ENCODE results near the gene GPT2.

Gene GPT2

GRCh38 chr16:46973996-46974324 is 89.8 kb downstream of the GPT2 start:
- no peaks in the 10 kb centered on the region for H3K27me3 ChIP-seq (ENCODE audit: control insufficient read depth in 1 of 2, insufficient read depth in 1 of 2, low read length in 2 of 2)
- 5% methylated on average over 9 of the region's 14 CpGs for WGBS

GRCh38 chr16:46974352-46974751 is 90.2 kb downstream of the GPT2 start:
- peaks cover 3% of the 10 kb centered on the region for H3K4me1 ChIP-seq (ENCODE audit: control insufficient read depth, insufficient read depth, low read depth, low read length)

More at GRCh38 chr16:46973996-46974324, 89.8 kb downstream of the GPT2 start:
- Histone ChIP-seq H2AFZ (ENCODE audit: low read depth, low read length) (peak overlapping the region; percentile 66), H3K14ac (ENCODE audit: low read length in 2 of 2) (no peak overlapping the region), H2BK15ac (ENCODE audit: low read depth, poor library complexity, severe bottlenecking) (no peak overlapping the region), H3K27ac (ENCODE audit: low read length, poor library complexity, severe bottlenecking) (peak overlapping the region; percentile 81), H2BK12ac (ENCODE audit: low read length in 2 of 2) (no peak overlapping the region), H3K23ac (ENCODE audit: low read length in 2 of 2) (no peak overlapping the region), H2BK5ac (ENCODE audit: low read depth, low read length, poor library complexity, severe bottlenecking) (no peak overlapping the region), H3K9ac (ENCODE audit: low read length) (peak overlapping the region; percentile 97), H3K4ac (ENCODE audit: low read depth in 1 of 2, low read length in 2 of 2) (no peak overlapping the region), H4K8ac (ENCODE audit: low read length) (peak overlapping the region; percentile 95), H4K91ac (ENCODE audit: low read length) (no peak overlapping the region), H3K9me3 (ENCODE audit: control insufficient read depth, low read length) (no peaks in the 10 kb centered on the region), H3K18ac (ENCODE audit: low read depth in 1 of 2, low read length in 2 of 2) (peak overlapping the region; percentile 4 to 71), H3K4me3 (ENCODE audit: insufficient read depth in 1 of 2, low read depth in 1 of 2, low read length in 2 of 2) (peak overlapping the region; percentile 54 to 95), H3K4me1 (ENCODE audit: control insufficient read depth, insufficient read depth, low read depth, low read length) (peaks cover 3% of the 10 kb centered on the region), H3K79me1 (replicated peaks; ENCODE audit: low read length, poor library complexity, severe bottlenecking) (peaks cover 2% of the 10 kb centered on the region), H2AK5ac (ENCODE audit: low read length, severe bottlenecking) (no peak overlapping the region), H3K36me3 (ENCODE audit: control insufficient read depth in 1 of 2, insufficient read depth in 2 of 2, low read depth in 1 of 2, low read length in 2 of 2) (peaks cover 0 to 23% of the 10 kb centered on the region in 2 experiments), H3K4me2 (ENCODE audit: low read length, poor library complexity, severe bottlenecking) (peak overlapping the region; percentile 53), H2BK120ac (ENCODE audit: low read depth, low read length) (no peak overlapping the region)
- DNase-seq, result no peak

GRCh38 chr16:46975165-46975564 is 91.0 kb downstream of the GPT2 start:
- no peak overlapping the region for H2BK120ac ChIP-seq (ENCODE audit: low read depth, low read length)

More at GRCh38 chr16:46974352-46974751, 90.2 kb downstream of the GPT2 start:
- no peak overlapping the region for H2BK15ac ChIP-seq (ENCODE audit: low read depth, poor library complexity, severe bottlenecking)
- H3K27me3 ChIP-seq (ENCODE audit: control insufficient read depth in 1 of 2, insufficient read depth in 1 of 2, low read length in 2 of 2), result no peaks in the 10 kb centered on the region
- H2BK120ac ChIP-seq (ENCODE audit: low read depth, low read length), result no peak overlapping the region
- H3K9me3 ChIP-seq (ENCODE audit: control insufficient read depth, low read length), result no peaks in the 10 kb centered on the region
- H2AK5ac ChIP-seq (ENCODE audit: low read length, severe bottlenecking), result no peak overlapping the region
- no peak overlapping the region for H3K27ac ChIP-seq (ENCODE audit: low read length, poor library complexity, severe bottlenecking)
- 82% methylated on average over 6 of the region's 6 CpGs for WGBS
- peaks cover 0 to 19% of the 10 kb centered on the region in 2 experiments for H3K36me3 ChIP-seq (ENCODE audit: control insufficient read depth in 1 of 2, insufficient read depth in 2 of 2, low read depth in 1 of 2, low read length in 2 of 2)
- H3K14ac ChIP-seq (ENCODE audit: low read length in 2 of 2), result no peak overlapping the region
- H4K91ac ChIP-seq (ENCODE audit: low read length), result no peak overlapping the region
- no peak overlapping the region for H2AFZ ChIP-seq (ENCODE audit: low read depth, low read length)
- H3K4ac ChIP-seq (ENCODE audit: low read depth in 1 of 2, low read length in 2 of 2), result no peak overlapping the region
- H3K23ac ChIP-seq (ENCODE audit: low read length in 2 of 2), result no peak overlapping the region
- peaks cover 2% of the 10 kb centered on the region for H3K79me1 ChIP-seq (replicated peaks; ENCODE audit: low read length, poor library complexity, severe bottlenecking)
- no peak overlapping the region for H2BK12ac ChIP-seq (ENCODE audit: low read length in 2 of 2)
- no peak overlapping the region for H2BK5ac ChIP-seq (ENCODE audit: low read depth, low read length, poor library complexity, severe bottlenecking)
- H3K9ac ChIP-seq (ENCODE audit: low read length), result peak overlapping the region; percentile 97
- peak; percentile 22 for DNase-seq
- H3K4me2 ChIP-seq (ENCODE audit: low read length, poor library complexity, severe bottlenecking), result peak overlapping the region; percentile 3
- H3K4me3 ChIP-seq (ENCODE audit: insufficient read depth in 1 of 2, low read depth in 1 of 2, low read length in 2 of 2), result peak overlapping the region in 1 of 2 experiments; percentile 95
- no peak overlapping the region for H4K8ac ChIP-seq (ENCODE audit: low read length)
- H3K18ac ChIP-seq (ENCODE audit: low read depth in 1 of 2, low read length in 2 of 2), result no peak overlapping the region

GRCh38 chr16:46975908-46976470 is 91.8 kb downstream of the GPT2 start:
- no peak overlapping the region for H3K14ac ChIP-seq (ENCODE audit: low read length in 2 of 2)
- no peak overlapping the region for H2AK5ac ChIP-seq (ENCODE audit: low read length, severe bottlenecking)
- 98% methylated on average over 2 of the region's 4 CpGs for WGBS
- peaks cover 0 to 4% of the 10 kb centered on the region in 2 experiments for H3K36me3 ChIP-seq (ENCODE audit: control insufficient read depth in 1 of 2, insufficient read depth in 2 of 2, low read depth in 1 of 2, low read length in 2 of 2)
- H2BK15ac ChIP-seq (ENCODE audit: low read depth, poor library complexity, severe bottlenecking), result no peak overlapping the region
- DNase-seq, result no peak
- no peak overlapping the region for H2AFZ ChIP-seq (ENCODE audit: low read depth, low read length)
- H2BK12ac ChIP-seq (ENCODE audit: low read length in 2 of 2), result no peak overlapping the region
- no peak overlapping the region for H2BK120ac ChIP-seq (ENCODE audit: low read depth, low read length)
- H3K27me3 ChIP-seq (ENCODE audit: control insufficient read depth in 1 of 2, insufficient read depth in 1 of 2, low read length in 2 of 2), result no peaks in the 10 kb centered on the region
- H3K4me3 ChIP-seq (ENCODE audit: insufficient read depth in 1 of 2, low read depth in 1 of 2, low read length in 2 of 2), result no peak overlapping the region
- no peaks in the 10 kb centered on the region for H3K9me3 ChIP-seq (ENCODE audit: control insufficient read depth, low read length)
- H2BK5ac ChIP-seq (ENCODE audit: low read depth, low read length, poor library complexity, severe bottlenecking), result no peak overlapping the region
- no peak overlapping the region for H3K23ac ChIP-seq (ENCODE audit: low read length in 2 of 2)
- H3K4me1 ChIP-seq (ENCODE audit: control insufficient read depth, insufficient read depth, low read depth, low read length), result peaks cover 2% of the 10 kb centered on the region
- H4K8ac ChIP-seq (ENCODE audit: low read length), result no peak overlapping the region
- H3K9ac ChIP-seq (ENCODE audit: low read length), result no peak overlapping the region
- no peak overlapping the region for H4K91ac ChIP-seq (ENCODE audit: low read length)
- peaks cover 2% of the 10 kb centered on the region for H3K79me1 ChIP-seq (replicated peaks; ENCODE audit: low read length, poor library complexity, severe bottlenecking)
- H3K4me2 ChIP-seq (ENCODE audit: low read length, poor library complexity, severe bottlenecking), result no peak overlapping the region
- no peak overlapping the region for H3K27ac ChIP-seq (ENCODE audit: low read length, poor library complexity, severe bottlenecking)
- H3K18ac ChIP-seq (ENCODE audit: low read depth in 1 of 2, low read length in 2 of 2), result no peak overlapping the region
- H3K4ac ChIP-seq (ENCODE audit: low read depth in 1 of 2, low read length in 2 of 2), result no peak overlapping the region

More at GRCh38 chr16:46975165-46975564, 91.0 kb downstream of the GPT2 start:
- H3K36me3 ChIP-seq (ENCODE audit: control insufficient read depth in 1 of 2, insufficient read depth in 2 of 2, low read depth in 1 of 2, low read length in 2 of 2), result peaks cover 0 to 10% of the 10 kb centered on the region in 2 experiments
- DNase-seq, result no peak
- H3K4ac ChIP-seq (ENCODE audit: low read depth in 1 of 2, low read length in 2 of 2), result no peak overlapping the region
- 97% methylated on average over 10 of the region's 11 CpGs for WGBS
- no peak overlapping the region for H2BK15ac ChIP-seq (ENCODE audit: low read depth, poor library complexity, severe bottlenecking)
- H3K4me2 ChIP-seq (ENCODE audit: low read length, poor library complexity, severe bottlenecking), result no peak overlapping the region
- H2AFZ ChIP-seq (ENCODE audit: low read depth, low read length), result no peak overlapping the region
- H4K91ac ChIP-seq (ENCODE audit: low read length), result peak overlapping the region; percentile 11
- no peak overlapping the region for H3K23ac ChIP-seq (ENCODE audit: low read length in 2 of 2)
- no peak overlapping the region for H2BK5ac ChIP-seq (ENCODE audit: low read depth, low read length, poor library complexity, severe bottlenecking)
- H2AK5ac ChIP-seq (ENCODE audit: low read length, severe bottlenecking), result no peak overlapping the region
- H3K4me3 ChIP-seq (ENCODE audit: insufficient read depth in 1 of 2, low read depth in 1 of 2, low read length in 2 of 2), result no peak overlapping the region
- H3K27me3 ChIP-seq (ENCODE audit: control insufficient read depth in 1 of 2, insufficient read depth in 1 of 2, low read length in 2 of 2), result no peaks in the 10 kb centered on the region
- H3K27ac ChIP-seq (ENCODE audit: low read length, poor library complexity, severe bottlenecking), result no peak overlapping the region
- H3K14ac ChIP-seq (ENCODE audit: low read length in 2 of 2), result no peak overlapping the region
- H3K9ac ChIP-seq (ENCODE audit: low read length), result no peak overlapping the region
- H3K79me1 ChIP-seq (replicated peaks; ENCODE audit: low read length, poor library complexity, severe bottlenecking), result peaks cover 2% of the 10 kb centered on the region
- H3K9me3 ChIP-seq (ENCODE audit: control insufficient read depth, low read length), result no peaks in the 10 kb centered on the region
- H3K18ac ChIP-seq (ENCODE audit: low read depth in 1 of 2, low read length in 2 of 2), result no peak overlapping the region
- H2BK12ac ChIP-seq (ENCODE audit: low read length in 2 of 2), result no peak overlapping the region
- no peak overlapping the region for H4K8ac ChIP-seq (ENCODE audit: low read length)
- peaks cover 2% of the 10 kb centered on the region for H3K4me1 ChIP-seq (ENCODE audit: control insufficient read depth, insufficient read depth, low read depth, low read length)

All from mesenchymal stem cell (in vitro differentiated cells and primary cell).